HL-60 (cell line): Measurements from ENCODE around the gene WDR38.

Experiments used
- DNase-seq, 2 experiments: peaks; one replicate each; pipeline ENCODE4 v3.0.0-alpha.2; 2010 to 2020; ENCODE audit warnings: low read depth in 1 of 2, low spot score in 1 of 2
- H3K27ac ChIP-seq: fragments of 250-450 bp; sonication (Bioruptor Pico); replicated peaks from 2 replicates; pipeline ENCODE4 v1.5.1; 2020; ENCODE audit warnings: mild to moderate bottlenecking, moderate library complexity
- H3K27me3 ChIP-seq: fragments of 250-450 bp; sonication (Bioruptor Pico); 2 replicates; pipeline ENCODE4 v1.5.1; 2021; ENCODE audit warnings: mild to moderate bottlenecking, moderate library complexity; ENCODE audit not compliant: insufficient read depth, poor library complexity, severe bottlenecking
- H3K4me3 ChIP-seq: replicated peaks from 2 replicates; pipeline ENCODE4 v1.5.1; 2011; ENCODE audit warnings: mild to moderate bottlenecking, control low read depth, low read length; ENCODE audit not compliant: insufficient read depth
- CTCF ChIP-seq: IDR thresholded peaks from one replicate; pipeline ENCODE4 v1.5.1; 2011; ENCODE audit warnings: low read length, control low read depth, inconsistent platforms; ENCODE audit not compliant: insufficient read depth
- GABPA ChIP-seq: IDR thresholded peaks from 2 replicates; pipeline ENCODE4 v1.6.1; 2012; ENCODE audit warnings: low read depth
- POLR2AphosphoS5 ChIP-seq: IDR thresholded peaks from 2 replicates; pipeline ENCODE4 v1.6.1; 2012; ENCODE audit warnings: low read depth
- REST ChIP-seq: IDR thresholded peaks from 2 replicates; pipeline ENCODE4 v1.6.1; 2012; ENCODE audit warnings: low read depth; ENCODE audit not compliant: insufficient replicate concordance
- SPI1 ChIP-seq: IDR thresholded peaks from 2 replicates; pipeline ENCODE4 v1.6.1; 2012; ENCODE audit warnings: low read depth, mild to moderate bottlenecking, borderline replicate concordance

The WDR38 gene

DNA sequence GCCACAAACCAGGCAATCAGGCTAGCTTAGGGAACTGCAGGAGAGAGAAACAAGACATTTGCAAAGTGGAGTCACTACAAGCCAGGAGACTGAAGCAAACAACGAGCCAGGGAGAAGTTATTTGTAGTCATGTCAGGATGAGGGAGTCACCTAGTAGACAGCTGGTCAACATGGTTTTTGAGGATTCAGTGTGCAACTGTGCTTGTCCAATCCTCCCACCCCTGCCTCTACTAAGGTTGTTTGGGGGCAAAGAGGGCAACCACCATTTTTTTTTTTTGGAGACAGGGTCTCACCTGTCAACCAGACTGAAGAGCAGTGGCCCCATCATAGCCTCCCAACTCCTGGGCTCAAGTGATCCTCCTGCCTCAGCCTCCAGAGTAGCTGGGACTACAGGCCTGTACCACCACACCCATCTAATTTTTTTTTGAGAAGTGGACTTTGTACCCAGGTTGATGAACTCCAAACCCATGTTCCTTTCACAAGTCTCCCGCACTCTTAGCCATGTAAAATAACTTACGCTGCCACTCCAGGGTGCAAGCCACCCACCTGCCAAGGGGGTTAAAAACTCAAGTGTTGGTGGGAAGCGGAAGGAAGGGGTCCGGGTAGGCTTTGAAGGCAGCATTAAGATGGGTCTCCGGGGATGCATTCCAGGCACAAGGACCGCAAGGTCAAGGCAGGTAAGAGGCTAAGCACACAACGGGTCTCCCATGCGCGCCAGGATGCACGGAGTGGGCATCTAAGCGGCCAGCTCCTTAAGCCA, 7.5 kb downstream of the WDR38 start:
- H3K27ac ChIP-seq, result peak overlapping the region; percentile 98
- no peak for DNase-seq
- no peaks in the 10 kb centered on the region for H3K27me3 ChIP-seq
- TF ChIP-seq POLR2AphosphoS5 (no peak), REST (no peak), CTCF (no peak), GABPA (no peak), SPI1 (no peak)
- peak overlapping the region; percentile 71 for H3K4me3 ChIP-seq

DNA sequence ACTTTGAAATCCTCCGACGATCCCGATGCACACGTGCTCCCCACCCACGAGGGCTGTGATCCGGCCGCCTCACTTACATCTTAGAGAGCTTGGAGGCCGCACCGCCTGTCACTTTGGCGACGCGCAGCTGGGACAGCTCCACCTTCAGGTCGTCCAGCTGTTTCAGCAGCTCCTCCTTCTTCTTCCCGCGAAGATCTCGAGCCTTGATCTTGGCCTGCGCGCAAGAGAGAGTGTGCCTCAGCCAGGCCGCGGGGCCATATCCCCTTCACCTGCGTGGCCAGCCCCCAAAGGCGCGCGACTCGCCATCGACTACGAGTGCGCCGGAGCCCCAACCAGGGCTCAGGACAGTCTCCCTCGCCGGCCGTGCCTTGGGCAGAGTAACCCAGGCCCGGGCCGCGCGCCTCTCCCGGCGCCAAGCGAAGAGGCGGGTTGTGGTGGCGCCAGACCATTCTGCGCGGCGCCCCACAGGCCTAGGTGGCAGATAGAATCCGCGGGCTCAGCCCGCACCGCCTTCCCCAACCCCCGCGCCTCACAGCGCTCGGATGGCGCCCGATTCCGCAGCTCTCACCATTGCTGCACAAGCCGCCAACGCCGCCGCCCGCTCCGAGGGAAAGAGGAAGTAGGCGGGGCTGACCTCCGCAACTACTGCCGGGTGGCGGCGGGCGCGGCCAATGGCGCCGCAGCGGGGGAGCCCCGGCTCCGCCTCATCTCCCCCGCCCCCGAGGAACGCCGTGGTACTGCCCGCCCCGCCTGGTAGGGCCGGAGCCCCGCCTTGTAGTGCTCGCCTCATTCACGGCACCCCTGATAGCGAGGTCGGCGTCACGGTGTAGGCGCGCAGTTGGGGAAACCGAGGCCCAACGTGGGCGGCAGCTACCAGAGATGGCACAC, 8.3 kb downstream of the WDR38 start, which contains the start of the genes ARPC5L and RPL35:
Gene ARPC5L, plus strand, starts transcription at position 789 of the 888 bp plus-strand sequence. CDS start 7,161 bp downstream, outside the sequence.
Gene RPL35, minus strand, starts transcription at position 616 of the 888 bp plus-strand sequence. Its CDS starts 45 bp downstream, at position 571.
- no peak for TF ChIP-seq CTCF
- peak; percentile 89 for TF ChIP-seq GABPA
- peak; percentile 81 for TF ChIP-seq REST
- TF ChIP-seq POLR2AphosphoS5, result peak; percentile 96
- peak; percentile 74; the same call in 1 of the 2 replicates for TF ChIP-seq SPI1
- Histone ChIP-seq H3K4me3 (peak within 1 kb of the TSS; percentile 71), H3K27me3 (no peaks in the 10 kb centered on the region), H3K27ac (peak within 1 kb of the TSS; percentile 98)
- DNase-seq, result peak; percentile 92 to 95

GRCh38 chr9:124863371-124863871, 10.2 kb downstream of the WDR38 start:
- no peak overlapping the region for H3K4me3 ChIP-seq
- DNase-seq, result no peak

More at GRCh38 chr9:124863371-124863871, 10.2 kb downstream of the WDR38 start:
- TF ChIP-seq REST, result no peak
- no peak for TF ChIP-seq POLR2AphosphoS5
- no peak for TF ChIP-seq GABPA
- peak; percentile 46; the same call in 1 of the 2 replicates for TF ChIP-seq SPI1
- Histone ChIP-seq H3K27ac (no peak overlapping the region), H3K27me3 (no peaks in the 10 kb centered on the region)
